HepG2 (cell line): ENCODE data around the gene TAF6. TPM values are rescaled to one million over a fixed set of nuclear protein-coding genes. Genes with fewer than 3 reads are reported as not detected.
A peak's percentile ranks its signal among the peaks of the same experiment; 100 is the strongest.

Source experiments
- ATF1 ChIP-seq: IDR thresholded peaks from 2 replicates; pipeline ENCODE4 v1.6.1; 2016; ENCODE audit warnings: mild to moderate bottlenecking, control low read depth
- CENPT ChIP-seq: sonication (generic); formaldehyde crosslinking; IDR thresholded peaks from 2 replicates; pipeline ENCODE4 v1.8.0; 2022; ENCODE audit warnings: low read depth, mild to moderate bottlenecking, moderate library complexity, missing genetic modification reagents
- EEA1 ChIP-seq: sonication (generic); formaldehyde crosslinking; IDR thresholded peaks from 2 replicates; pipeline ENCODE4 v1.5.1; 2020; ENCODE audit warnings: mild to moderate bottlenecking, missing genetic modification reagents, borderline replicate concordance
- HOXA7 ChIP-seq: sonication (generic); formaldehyde crosslinking; IDR thresholded peaks from 2 replicates; pipeline ENCODE4 v1.8.1; 2022; ENCODE audit warnings: mild to moderate bottlenecking, missing genetic modification reagents, moderate library complexity
- IKZF5 ChIP-seq: IDR thresholded peaks from 2 replicates; pipeline ENCODE4 v1.6.1; 2018; ENCODE audit warnings: missing genetic modification reagents, mild to moderate bottlenecking, missing compliant biosample characterization
- KLF13 ChIP-seq: sonication (generic); formaldehyde crosslinking; IDR thresholded peaks from 2 replicates; pipeline ENCODE4 v1.4.0; 2020; ENCODE audit warnings: mild to moderate bottlenecking, missing genetic modification reagents
- MTF2 ChIP-seq: sonication (generic); formaldehyde crosslinking; IDR thresholded peaks from 2 replicates; pipeline ENCODE4 v1.5.0; 2020; ENCODE audit warnings: missing genetic modification reagents, borderline replicate concordance
- PLRG1 ChIP-seq: fragments of 450-650 bp; conservative IDR thresholded peaks from 2 replicates; pipeline ENCODE4 v1.6.1; 2016
- POLR2G ChIP-seq: fragments of 200-400 bp; formaldehyde crosslinking; IDR thresholded peaks from 2 replicates; pipeline ENCODE4 v1.6.1; 2018; ENCODE audit warnings: mild to moderate bottlenecking, low read depth, low read length, moderate library complexity
- RCOR2 ChIP-seq: IDR thresholded peaks from 2 replicates; pipeline ENCODE4 v1.6.1; 2016; ENCODE audit warnings: missing biosample characterization, missing genetic modification reagents
- SNRNP70 ChIP-seq: fragments of 200-400 bp; formaldehyde crosslinking; IDR thresholded peaks from 2 replicates; pipeline ENCODE4 v1.6.1; 2017; ENCODE audit warnings: mild to moderate bottlenecking, low read depth, low read length, moderate library complexity
- TEAD3 ChIP-seq: optimal IDR thresholded peaks from 2 replicates; pipeline ENCODE3; 2016; ENCODE audit warnings: borderline replicate concordance
- ZBTB46 ChIP-seq: sonication (generic); formaldehyde crosslinking; IDR thresholded peaks from 2 replicates; pipeline ENCODE4 v1.4.0; 2020; ENCODE audit warnings: mild to moderate bottlenecking, missing genetic modification reagents, borderline replicate concordance
- ZNF234 ChIP-seq: sonication (generic); formaldehyde crosslinking; conservative IDR thresholded peaks from 2 replicates; pipeline ENCODE4 v1.5.1; 2020; ENCODE audit warnings: mild to moderate bottlenecking, missing genetic modification reagents
- ZNF263 ChIP-seq: sonication (generic); formaldehyde crosslinking; IDR thresholded peaks from 2 replicates; pipeline ENCODE4 v1.4.0; 2020; ENCODE audit warnings: missing genetic modification reagents
- ZNF354B ChIP-seq: sonication (generic); formaldehyde crosslinking; IDR thresholded peaks from 2 replicates; pipeline ENCODE4 v1.8.0; 2022; ENCODE audit warnings: mild to moderate bottlenecking, missing genetic modification reagents
- ZNF414 ChIP-seq: sonication (generic); formaldehyde crosslinking; IDR thresholded peaks from 2 replicates; pipeline ENCODE4 v1.5.0; 2020; ENCODE audit warnings: missing genetic modification reagents
- ZNF430 ChIP-seq: sonication (generic); formaldehyde crosslinking; IDR thresholded peaks from 2 replicates; pipeline ENCODE4 v1.9.0; 2021; ENCODE audit warnings: mild to moderate bottlenecking, missing genetic modification reagents
- ZNF512 ChIP-seq: sonication (generic); formaldehyde crosslinking; IDR thresholded peaks from 2 replicates; pipeline ENCODE4 v1.4.0; 2020; ENCODE audit warnings: mild to moderate bottlenecking, missing genetic modification reagents
- ZNF546 ChIP-seq: sonication (generic); formaldehyde crosslinking; conservative IDR thresholded peaks from 2 replicates; pipeline ENCODE4 v1.8.1; 2023; ENCODE audit warnings: mild to moderate bottlenecking, missing genetic modification reagents
- ZNF576 ChIP-seq: sonication (generic); formaldehyde crosslinking; IDR thresholded peaks from 2 replicates; pipeline ENCODE4 v1.4.0; 2020; ENCODE audit warnings: mild to moderate bottlenecking, missing genetic modification reagents
- ZNF629 ChIP-seq: sonication (generic); formaldehyde crosslinking; conservative IDR thresholded peaks from 2 replicates; pipeline ENCODE4 v1.5.0; 2020; ENCODE audit warnings: missing genetic modification reagents
- ZNF678 ChIP-seq: sonication (generic); formaldehyde crosslinking; IDR thresholded peaks from 2 replicates; pipeline ENCODE4 v1.4.0; 2020; ENCODE audit warnings: mild to moderate bottlenecking, missing genetic modification reagents
- ZNF75D ChIP-seq: sonication (generic); formaldehyde crosslinking; IDR thresholded peaks from 2 replicates; pipeline ENCODE4 v1.8.1; 2023; ENCODE audit warnings: missing genetic modification reagents, mild to moderate bottlenecking, borderline replicate concordance
- ZNF781 ChIP-seq: sonication (generic); formaldehyde crosslinking; IDR thresholded peaks from 2 replicates; pipeline ENCODE4 v1.5.1; 2020; ENCODE audit warnings: borderline replicate concordance, mild to moderate bottlenecking, missing genetic modification reagents; ENCODE audit errors: not compliant biosample characterization
- ZNF850 ChIP-seq: sonication (generic); formaldehyde crosslinking; conservative IDR thresholded peaks from 2 replicates; pipeline ENCODE4 v1.9.0; 2021; ENCODE audit warnings: mild to moderate bottlenecking, missing genetic modification reagents
- polyA plus RNA-seq, 8 experiments: library from polyadenylated mRNA; depleted of rRNA in 3 of 8; stranded (reverse) in 7 of 8; unstranded in 1 of 8; fragments of >200 nt; fragmentation: Illumina TruSeq in 4 of 8; extraction: Trizol in 4 of 8; gene quantifications; 2 replicates each; pipeline versions ENCODE4 v1.2.1 to v1.2.3, GENCODE V29; 2011 to 2016; ENCODE audit warnings: low read depth in 4 of 8, missing spikeins in 1 of 8, mixed read lengths in 1 of 8; ENCODE audit not compliant: insufficient read depth in 1 of 8
- total RNA-seq, 5 experiments: library from RNA; depleted of rRNA; stranded (reverse); fragments of >200 nt; fragmentation: Illumina TruSeq; extraction: Trizol; gene quantifications; 2 replicates each; pipeline ENCODE4 v1.2.3, GENCODE V29; 2016; ENCODE audit warnings: low read depth in 1 of 5

TAF6 gene
- total and polyA plus RNA-seq, 2 of the 13 experiments (the other 11 are each of a cell fraction or from before 2014, with no cell fraction given): 12.9 to 18.8 TPM

- TF ChIP-seq ATF1 (CRISPR knock-in tag): peak; percentile 83
- TF ChIP-seq ZNF576 (CRISPR knock-in tag): no peak
- TF ChIP-seq ZNF234 (CRISPR knock-in tag): no peak
- no peak for TF ChIP-seq KLF13 (CRISPR knock-in tag)
- no peak for TF ChIP-seq HOXA7 (CRISPR knock-in tag)
- no peak for TF ChIP-seq ZNF75D
- 0 out of 2 replicates have a peak, but pooled peaks have one; percentile 43 for TF ChIP-seq IKZF5 (CRISPR knock-in tag)
- no peak for TF ChIP-seq ZNF512 (CRISPR knock-in tag)
- TF ChIP-seq ZNF629 (CRISPR knock-in tag): no peak
- TF ChIP-seq MTF2 (CRISPR knock-in tag): no peak
- no peak for TF ChIP-seq ZNF781 (CRISPR knock-in tag)
- peak; percentile 15 for TF ChIP-seq TEAD3 (CRISPR knock-in tag)
- peak; percentile 66; the same call in 1 of the 2 replicates for TF ChIP-seq ZNF546
- TF ChIP-seq ZBTB46: no peak
- peak; percentile 74; the same call in 1 of the 2 replicates for TF ChIP-seq ZNF430 (CRISPR knock-in tag)
- TF ChIP-seq RCOR2 (CRISPR knock-in tag): 0 out of 2 replicates have a peak, but pooled peaks have one; percentile 21
- no peak for TF ChIP-seq SNRNP70
- TF ChIP-seq CENPT (CRISPR knock-in tag): no peak
- no peak for TF ChIP-seq ZNF850 (CRISPR knock-in tag)
- no peak for TF ChIP-seq ZNF263
- peak; percentile 90 for TF ChIP-seq POLR2G
- TF ChIP-seq ZNF414 (CRISPR knock-in tag): no peak; the same call in 1 of the 2 replicates
- no peak for TF ChIP-seq ZNF354B (CRISPR knock-in tag)
- TF ChIP-seq ZNF678 (CRISPR knock-in tag): no peak
- TF ChIP-seq EEA1 (CRISPR knock-in tag): no peak
- no peak for TF ChIP-seq PLRG1
These were observed 29.6 kb upstream of the TAF6 start, which contains the start of gene LAMTOR4 (continued) for GRCh38 chr7:100148559-100149328.
